HL-60 (cell line): ENCODE results near the gene NCOA3.

ENCODE experiments used
- CTCF ChIP-seq: IDR thresholded peaks from one replicate; pipeline ENCODE4 v1.5.1; 2011; ENCODE audit warnings: low read length, control low read depth, inconsistent platforms; ENCODE audit not compliant: insufficient read depth
- GABPA ChIP-seq: IDR thresholded peaks from 2 replicates; pipeline ENCODE4 v1.6.1; 2012; ENCODE audit warnings: low read depth
- POLR2AphosphoS5 ChIP-seq: IDR thresholded peaks from 2 replicates; pipeline ENCODE4 v1.6.1; 2012; ENCODE audit warnings: low read depth
- REST ChIP-seq: IDR thresholded peaks from 2 replicates; pipeline ENCODE4 v1.6.1; 2012; ENCODE audit warnings: low read depth; ENCODE audit not compliant: insufficient replicate concordance

GRCh38 chr20:47545499-47545898 is 43.8 kb downstream of the NCOA3 start:
- TF ChIP-seq CTCF (no peak), POLR2AphosphoS5 (no peak), REST (no peak), GABPA (no peak)
